SK-N-MC (cell line): ENCODE measurements around the gene MARCHF7.

ENCODE experiments used
- DNase-seq: peaks from one replicate; pipeline ENCODE4 v3.0.0-alpha.2; 2011; ENCODE audit warnings: low read depth, low spot score
- H3K27ac ChIP-seq: fragments of 200-600 bp; sonication (generic); 2 replicates; pipeline ENCODE4 v1.5.1; 2016; ENCODE audit warnings: mixed run types
- H3K36me3 ChIP-seq: fragments of 200-600 bp; sonication (generic); 2 replicates; pipeline ENCODE4 v1.6.1; 2017; ENCODE audit warnings: antibody characterized with exemption, low read length, mixed read lengths; ENCODE audit not compliant: insufficient read depth
- H3K4me3 ChIP-seq: fragments of 200-600 bp; sonication (generic); 2 replicates; pipeline ENCODE4 v1.5.1; 2016
- H3K9ac ChIP-seq: fragments of 200-600 bp; sonication (generic); 2 replicates; pipeline ENCODE4 v1.8.0; 2017; ENCODE audit warnings: mixed run types, mixed read lengths; ENCODE audit not compliant: insufficient read length
- H3K9me3 ChIP-seq: fragments of 200-600 bp; sonication (generic); 2 replicates; pipeline ENCODE4 v1.6.1; 2017; ENCODE audit warnings: low read depth, mild to moderate bottlenecking, antibody characterized with exemption, low read length, moderate library complexity, mixed read lengths
- EZH2 ChIP-seq: fragments of 200-600 bp; sonication (generic); IDR thresholded peaks from one replicate; pipeline ENCODE4 v1.6.1; 2017; ENCODE audit warnings: antibody characterized with exemption
- FOXP2 ChIP-seq: optimal IDR thresholded peaks from 2 replicates; pipeline ENCODE3; 2011; ENCODE audit warnings: mild to moderate bottlenecking, moderate library complexity; ENCODE audit not compliant: insufficient read depth; ENCODE audit errors: extremely low read length, control extremely low read depth
- POLR2AphosphoS5 ChIP-seq: IDR thresholded peaks from 2 replicates; pipeline ENCODE4 v1.6.1; 2012; ENCODE audit warnings: mild to moderate bottlenecking, low read depth, low read length, borderline replicate concordance

The MARCHF7 gene

GRCh38 chr2:159695795-159696448 lies 16.4 kb upstream of the MARCHF7 start:
- Histone ChIP-seq H3K36me3 (peaks cover 10% of the 10 kb centered on the region), H3K9ac (no peak overlapping the region), H3K27ac (no peak overlapping the region), H3K4me3 (no peak overlapping the region), H3K9me3 (no peaks in the 10 kb centered on the region)
- TF ChIP-seq POLR2AphosphoS5 (no peak), FOXP2 (no peak)
- DNase-seq = no peak

GRCh38 chr2:159703491-159703890 lies 8.8 kb upstream of the MARCHF7 start:
- no peaks in the 10 kb centered on the region for H3K36me3 ChIP-seq
- no peak for DNase-seq
- no peak overlapping the region for H3K27ac ChIP-seq

GRCh38 chr2:159706385-159706980 lies 5.8 kb upstream of the MARCHF7 start:
- no peak overlapping the region for H3K27ac ChIP-seq
- no peaks in the 10 kb centered on the region for H3K36me3 ChIP-seq
- no peak overlapping the region for H3K9ac ChIP-seq
- H3K4me3 ChIP-seq = no peak overlapping the region
- H3K9me3 ChIP-seq = no peaks in the 10 kb centered on the region
- no peak for DNase-seq
- TF ChIP-seq POLR2AphosphoS5 (no peak), FOXP2 (no peak)

More at GRCh38 chr2:159703491-159703890, 8.8 kb upstream of the MARCHF7 start:
- H3K9me3 ChIP-seq = no peaks in the 10 kb centered on the region
- no peak overlapping the region for H3K4me3 ChIP-seq
- H3K9ac ChIP-seq = no peak overlapping the region
- TF ChIP-seq FOXP2 = no peak
- no peak for TF ChIP-seq EZH2
- TF ChIP-seq POLR2AphosphoS5 = no peak

DNA sequence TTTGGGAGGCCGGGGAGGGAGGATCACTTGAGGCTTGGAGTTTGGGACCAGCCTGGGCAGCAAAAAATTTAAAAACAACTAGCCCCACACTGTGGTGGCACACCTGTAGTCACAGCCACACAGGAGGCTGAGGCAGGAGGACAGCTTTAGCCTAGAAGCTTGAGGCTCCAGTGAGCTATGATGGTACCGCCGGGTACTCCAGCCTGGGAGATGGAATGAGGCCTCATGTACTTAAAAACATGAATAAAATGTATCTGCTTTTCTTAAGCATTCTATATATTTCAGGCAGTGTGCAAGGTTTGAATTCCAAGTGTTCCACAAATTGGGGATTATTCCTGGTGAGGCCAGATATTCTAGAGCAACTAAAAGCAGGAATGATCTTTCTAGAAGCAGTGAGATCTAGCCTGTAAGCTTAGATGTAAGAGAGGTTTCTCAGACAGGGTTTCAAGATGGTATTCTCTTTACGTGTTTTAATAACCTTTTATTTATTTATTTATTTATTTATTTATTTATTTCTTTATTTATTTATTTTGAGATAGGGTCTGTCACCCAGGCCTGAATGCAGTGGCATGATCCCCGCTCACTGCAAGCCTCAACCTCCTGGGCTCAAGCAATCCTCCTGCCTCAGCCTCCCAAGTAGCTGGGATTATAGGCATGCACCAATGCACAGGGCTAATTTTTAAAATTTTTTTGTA lies 4.1 kb upstream of the MARCHF7 start:
- no peak for TF ChIP-seq FOXP2
- no peak for TF ChIP-seq POLR2AphosphoS5
- no peak for TF ChIP-seq EZH2
- no peak overlapping the region for H3K4me3 ChIP-seq
- H3K36me3 ChIP-seq = no peaks in the 10 kb centered on the region
- no peak for DNase-seq
- H3K27ac ChIP-seq = no peak overlapping the region
- no peaks in the 10 kb centered on the region for H3K9me3 ChIP-seq
- H3K9ac ChIP-seq = no peak overlapping the region

- TF ChIP-seq EZH2 = no peak
- no peak for TF ChIP-seq POLR2AphosphoS5
- no peak for TF ChIP-seq FOXP2
- peaks cover 20% of the 10 kb centered on the region for H3K36me3 ChIP-seq
- peak overlapping the region; percentile 84; the same call in 1 of the 2 replicates for H3K4me3 ChIP-seq
- H3K27ac ChIP-seq = no peak overlapping the region
- H3K9ac ChIP-seq = peak overlapping the region; percentile 91
- no peaks in the 10 kb centered on the region for H3K9me3 ChIP-seq
- no peak for DNase-seq
Measured at GRCh38 chr2:159710601-159711180, 1.6 kb upstream of the MARCHF7 start.

- H3K4me3 ChIP-seq = peak overlapping the region; percentile 84
- TF ChIP-seq EZH2 (no peak), POLR2AphosphoS5 (no peak), FOXP2 (no peak)
- peak overlapping the region; percentile 86 for H3K27ac ChIP-seq
- peak; percentile 26 for DNase-seq
- no peaks in the 10 kb centered on the region for H3K9me3 ChIP-seq
- peaks cover 29% of the 10 kb centered on the region for H3K36me3 ChIP-seq
- peak overlapping the region; percentile 91 for H3K9ac ChIP-seq
Measured at GRCh38 chr2:159711562-159712142, 654 bp upstream of the MARCHF7 start.

DNA sequence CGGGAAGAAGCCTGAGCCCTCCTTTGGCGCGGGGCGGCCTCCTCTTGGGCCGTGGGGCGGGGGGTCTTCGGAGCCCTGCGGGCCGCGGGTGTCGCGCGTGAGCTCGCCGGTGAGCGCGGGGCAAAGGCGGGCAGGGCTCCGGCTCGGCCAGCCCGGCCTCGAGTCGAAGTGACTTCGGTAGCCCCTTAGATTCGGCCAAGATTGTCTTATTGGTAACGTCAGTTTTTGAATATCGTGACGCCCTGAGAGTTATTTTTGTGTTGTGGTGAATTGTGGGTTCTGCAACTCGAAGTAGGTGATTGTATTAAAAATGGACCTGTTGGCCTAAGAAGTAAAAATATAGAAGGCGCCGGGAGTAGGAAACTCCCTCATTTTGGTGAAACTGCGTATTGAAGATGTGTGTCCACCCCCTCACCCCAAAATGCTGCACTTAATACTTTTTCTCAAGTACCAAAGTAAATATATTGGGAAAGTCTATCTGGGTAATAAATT lies 669 bp downstream of the MARCHF7 start:
- Histone ChIP-seq H3K4me3 (peak overlapping the region; percentile 84), H3K36me3 (peaks cover 43% of the 10 kb centered on the region), H3K27ac (peak overlapping the region; percentile 86), H3K9me3 (no peaks in the 10 kb centered on the region; the same call in 1 of the 2 replicates), H3K9ac (peak overlapping the region; percentile 91)
- DNase-seq = no peak
- TF ChIP-seq POLR2AphosphoS5 = no peak
- TF ChIP-seq EZH2 = no peak
- TF ChIP-seq FOXP2 = no peak

GRCh38 chr2:159713631-159714246 lies 1.4 kb downstream of the MARCHF7 start:
- no peak for DNase-seq
- Histone ChIP-seq H3K27ac (peak overlapping the region; percentile 86), H3K4me3 (peak overlapping the region; percentile 84), H3K9me3 (no peaks in the 10 kb centered on the region; the same call in 1 of the 2 replicates), H3K36me3 (peaks cover 50% of the 10 kb centered on the region), H3K9ac (peak overlapping the region; percentile 91)
- TF ChIP-seq FOXP2 (no peak), POLR2AphosphoS5 (no peak), EZH2 (no peak)
